Measurements from ENCODE around the gene YPEL5. TPM values are rescaled to one million over a fixed set of nuclear protein-coding genes. Genes with fewer than 3 reads are reported as not detected.

YPEL5 gene
- polyA plus RNA-seq, 4 donors: 29.6 to 95.9 (median 76.2) TPM

GRCh38 chr2:30150786-30151185, 4.0 kb downstream of the YPEL5 start:
- FAIRE-seq: no peak
- peaks cover 0 to 13% (median under 1%) of the 10 kb centered on the region in 3 donors for H3K4me1 ChIP-seq (ENCODE audit: control insufficient read depth in 3 of 3, insufficient read depth in 2 of 3, low read depth in 1 of 3, low read length in 2 of 3)
- no peaks in the 10 kb centered on the region for H3K27me3 ChIP-seq (ENCODE audit: control insufficient read depth in 3 of 3, insufficient read depth in 3 of 3, low read length in 3 of 3)
- DNase-seq: peak in 1 of 2 donors; percentile 29
- 62 to 70% (median 69%) methylated on average over 4 of the region's 4 CpGs for WGBS, 3 donors
- H3K9me3 ChIP-seq (ENCODE audit: control insufficient read depth in 2 of 2, insufficient read depth in 1 of 2, low read depth in 1 of 2, low read length in 1 of 2): no peaks in the 10 kb centered on the region
- peaks cover 0 to 6% (median 4%) of the 10 kb centered on the region in 3 donors for H3K36me3 ChIP-seq (ENCODE audit: control insufficient read depth in 3 of 3, insufficient read depth in 2 of 3, low read depth in 1 of 3, low read length in 3 of 3)
- H3K4me3 ChIP-seq (ENCODE audit: low read depth in 1 of 3, low read length in 3 of 3): no peak overlapping the region
- H3K27ac ChIP-seq (ENCODE audit: low read depth in 1 of 3, low read length in 2 of 3): no peak overlapping the region

- Histone ChIP-seq H3K27me3 (ENCODE audit: control insufficient read depth in 3 of 3, insufficient read depth in 3 of 3, low read length in 3 of 3) (no peaks in the 10 kb centered on the region), H3K9me3 (ENCODE audit: control insufficient read depth in 2 of 2, insufficient read depth in 1 of 2, low read depth in 1 of 2, low read length in 1 of 2) (no peaks in the 10 kb centered on the region), H3K4me1 (ENCODE audit: control insufficient read depth in 3 of 3, insufficient read depth in 2 of 3, low read depth in 1 of 3, low read length in 2 of 3) (peaks cover 0 to 16% (median 3%) of the 10 kb centered on the region in 3 donors), H3K27ac (ENCODE audit: low read depth in 1 of 3, low read length in 2 of 3) (no peak overlapping the region), H3K4me3 (ENCODE audit: low read depth in 1 of 3, low read length in 3 of 3) (no peak overlapping the region), H3K36me3 (ENCODE audit: control insufficient read depth in 3 of 3, insufficient read depth in 2 of 3, low read depth in 1 of 3, low read length in 3 of 3) (peaks cover under 1 to 10% (median 8%) of the 10 kb centered on the region in 3 donors)
- 97 to 100% (median 100%) methylated on average over 1 of the region's 1 CpG for WGBS, 3 donors
- no peak for DNase-seq
- no peak for FAIRE-seq
Measured at GRCh38 chr2:30152385-30152784, 5.6 kb downstream of the YPEL5 start.

DNA sequence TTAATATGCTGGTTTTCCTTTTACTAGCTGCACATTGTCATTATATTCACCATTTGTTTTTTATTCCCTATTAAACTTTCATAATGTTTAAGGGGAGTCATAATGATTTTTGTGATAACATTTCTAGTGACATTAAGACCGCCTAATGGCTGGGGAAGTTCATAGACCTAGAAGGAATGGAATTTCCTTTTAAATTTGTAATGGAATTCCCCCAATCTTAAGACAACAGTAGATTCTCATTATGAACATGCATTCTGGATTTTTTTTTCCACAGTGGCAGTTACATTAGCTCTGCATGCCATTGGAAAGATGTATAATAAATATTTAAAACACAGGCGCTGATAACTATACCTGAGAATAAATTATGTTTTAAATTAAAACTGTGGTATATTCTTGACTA, 8.4 kb downstream of the YPEL5 start:
- Histone ChIP-seq H3K4me3 (ENCODE audit: low read depth in 1 of 3, low read length in 3 of 3) (no peak overlapping the region), H3K27ac (ENCODE audit: low read depth in 1 of 3, low read length in 2 of 3) (no peak overlapping the region), H3K4me1 (ENCODE audit: control insufficient read depth in 3 of 3, insufficient read depth in 2 of 3, low read depth in 1 of 3, low read length in 2 of 3) (peaks cover 0 to 8% (median 3%) of the 10 kb centered on the region in 3 donors), H3K36me3 (ENCODE audit: control insufficient read depth in 3 of 3, insufficient read depth in 2 of 3, low read depth in 1 of 3, low read length in 3 of 3) (peaks cover 7 to 16% (median 15%) of the 10 kb centered on the region in 3 donors), H3K27me3 (ENCODE audit: control insufficient read depth in 3 of 3, insufficient read depth in 3 of 3, low read length in 3 of 3) (no peaks in the 10 kb centered on the region), H3K9me3 (ENCODE audit: control insufficient read depth in 2 of 2, insufficient read depth in 1 of 2, low read depth in 1 of 2, low read length in 1 of 2) (no peaks in the 10 kb centered on the region)
- FAIRE-seq (no peak), DNase-seq (no peak)
- WGBS, 3 donors: 78 to 90% (median 88%) methylated on average over 2 of the region's 2 CpGs

DNA sequence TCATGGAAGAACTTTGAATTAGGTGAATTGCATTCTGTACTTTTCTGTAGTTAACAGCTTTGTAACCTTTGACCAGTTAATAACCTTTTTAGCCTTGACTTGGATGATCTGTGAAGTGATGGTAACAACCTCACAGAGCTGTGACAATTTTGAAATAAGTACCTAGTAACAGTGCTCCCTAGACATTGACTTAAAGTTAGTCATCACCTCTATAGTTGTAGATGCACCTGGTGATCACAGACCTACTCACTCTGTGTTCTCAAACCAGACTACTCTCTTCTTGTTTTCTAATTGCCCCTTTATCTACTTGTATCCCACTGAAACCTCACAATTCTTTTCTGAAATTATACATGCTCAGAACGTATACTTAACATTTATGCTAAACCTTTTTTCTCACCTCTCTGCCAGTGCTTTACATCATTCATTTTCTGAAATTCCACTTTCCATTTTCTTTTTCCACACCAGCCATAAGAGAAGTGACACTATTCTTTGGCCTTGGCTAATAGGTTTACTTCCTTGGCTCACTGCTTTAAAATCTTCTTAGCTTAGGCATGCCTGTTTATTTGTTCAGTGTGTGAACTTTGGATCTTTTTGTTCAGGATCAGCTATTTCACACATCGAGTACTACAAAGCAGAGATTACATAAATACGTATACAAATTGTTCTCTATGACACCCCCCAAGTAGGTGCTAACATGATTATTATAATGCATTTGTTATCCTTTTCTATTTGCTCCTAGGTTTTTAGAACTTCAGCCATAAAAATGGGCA, 9.3 kb downstream of the YPEL5 start:
- DNase-seq (peak; percentile 36 to 59), FAIRE-seq (no peak)
- 18 to 50% (median 32%) methylated on average over 3 of the region's 3 CpGs for WGBS, 3 donors
- H3K4me3 ChIP-seq (ENCODE audit: low read depth in 1 of 3, low read length in 3 of 3): no peak overlapping the region
- no peak overlapping the region for H3K27ac ChIP-seq (ENCODE audit: low read depth in 1 of 3, low read length in 2 of 3)
- H3K9me3 ChIP-seq (ENCODE audit: control insufficient read depth in 2 of 2, insufficient read depth in 1 of 2, low read depth in 1 of 2, low read length in 1 of 2): no peaks in the 10 kb centered on the region
- no peaks in the 10 kb centered on the region for H3K27me3 ChIP-seq (ENCODE audit: control insufficient read depth in 3 of 3, insufficient read depth in 3 of 3, low read length in 3 of 3)
- peaks cover 0 to 4% (median 3%) of the 10 kb centered on the region in 3 donors for H3K4me1 ChIP-seq (ENCODE audit: control insufficient read depth in 3 of 3, insufficient read depth in 2 of 3, low read depth in 1 of 3, low read length in 2 of 3)
- peaks cover 7 to 16% (median 13%) of the 10 kb centered on the region in 3 donors for H3K36me3 ChIP-seq (ENCODE audit: control insufficient read depth in 3 of 3, insufficient read depth in 2 of 3, low read depth in 1 of 3, low read length in 3 of 3)

DNA sequence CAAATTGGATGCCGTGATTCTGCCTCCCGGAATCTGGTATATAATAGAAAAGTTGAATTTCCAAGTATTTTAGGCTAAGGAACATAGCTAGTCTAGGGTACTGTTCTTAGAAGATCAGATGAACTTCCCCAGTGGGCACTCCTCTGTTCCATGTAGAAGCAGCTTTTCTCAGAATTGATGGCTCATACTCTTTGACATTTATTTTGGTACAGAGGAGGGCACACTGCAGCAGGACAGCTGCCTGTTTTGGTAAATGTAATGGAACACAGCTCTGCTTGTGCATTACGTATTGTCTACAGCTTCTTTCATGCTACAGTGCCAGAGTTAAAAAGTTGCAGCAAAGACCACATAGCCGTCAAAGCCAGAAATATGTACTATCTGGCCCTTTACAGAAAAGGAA, 10.8 kb downstream of the YPEL5 start:
- WGBS, 3 donors: 81 to 95% (median 92%) methylated on average over 4 of the region's 4 CpGs
- Histone ChIP-seq H3K27ac (ENCODE audit: low read depth in 1 of 3, low read length in 2 of 3) (no peak overlapping the region), H3K36me3 (ENCODE audit: control insufficient read depth in 3 of 3, insufficient read depth in 2 of 3, low read depth in 1 of 3, low read length in 3 of 3) (peaks cover 7 to 16% (median 14%) of the 10 kb centered on the region in 3 donors), H3K27me3 (ENCODE audit: control insufficient read depth in 3 of 3, insufficient read depth in 3 of 3, low read length in 3 of 3) (no peaks in the 10 kb centered on the region), H3K9me3 (ENCODE audit: control insufficient read depth in 2 of 2, insufficient read depth in 1 of 2, low read depth in 1 of 2, low read length in 1 of 2) (no peaks in the 10 kb centered on the region), H3K4me1 (ENCODE audit: control insufficient read depth in 3 of 3, insufficient read depth in 2 of 3, low read depth in 1 of 3, low read length in 2 of 3) (peaks cover 0 to 4% (median 3%) of the 10 kb centered on the region in 3 donors), H3K4me3 (ENCODE audit: low read depth in 1 of 3, low read length in 3 of 3) (no peak overlapping the region)
- FAIRE-seq (no peak), DNase-seq (no peak)

GRCh38 chr2:30159766-30160165, 13.0 kb downstream of the YPEL5 start:
- peaks cover 0 to 4% (median 3%) of the 10 kb centered on the region in 3 donors for H3K4me1 ChIP-seq (ENCODE audit: control insufficient read depth in 3 of 3, insufficient read depth in 2 of 3, low read depth in 1 of 3, low read length in 2 of 3)
- 55 to 74% (median 58%) methylated on average over 2 of the region's 2 CpGs for WGBS, 3 donors

DNA sequence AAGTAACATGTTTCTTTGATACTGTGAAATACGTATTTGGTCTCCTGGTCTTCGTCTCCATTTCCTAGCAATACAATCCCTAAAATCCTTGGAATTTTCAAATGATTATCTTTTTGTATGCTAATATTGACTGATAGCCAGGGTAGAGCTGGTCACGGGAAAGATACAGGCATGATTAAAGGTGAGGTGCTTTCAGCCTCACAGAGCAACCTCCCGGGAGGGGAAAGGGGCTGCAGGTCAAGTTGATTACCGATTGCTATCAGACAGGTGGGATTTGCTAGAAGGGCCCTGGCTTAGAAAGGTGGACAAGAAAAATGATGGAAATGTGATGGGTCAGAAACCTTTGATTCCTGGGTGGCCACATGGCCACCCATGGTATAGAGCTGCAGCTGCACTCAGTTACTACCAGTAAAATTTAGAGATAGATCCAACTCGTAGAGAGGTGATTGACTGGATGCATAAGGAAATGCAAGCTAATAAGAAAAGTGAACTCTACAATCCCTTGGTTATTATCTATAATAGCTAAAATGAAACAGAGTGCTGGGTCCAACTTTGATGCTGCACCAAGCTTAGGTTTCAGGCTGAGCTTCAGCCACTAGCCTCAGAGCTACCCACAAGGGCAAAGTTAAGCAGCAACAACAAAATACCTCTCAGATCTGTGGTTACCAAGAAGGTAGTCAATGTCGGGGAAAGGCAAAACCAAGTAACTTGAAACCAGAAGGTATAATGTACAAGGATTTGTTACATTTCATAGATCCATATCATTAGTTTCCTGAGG, 15.3 kb downstream of the YPEL5 start:
- no peaks in the 10 kb centered on the region for H3K4me1 ChIP-seq (ENCODE audit: control insufficient read depth in 3 of 3, insufficient read depth in 2 of 3, low read depth in 1 of 3, low read length in 2 of 3)
- H3K9me3 ChIP-seq (ENCODE audit: control insufficient read depth in 2 of 2, insufficient read depth in 1 of 2, low read depth in 1 of 2, low read length in 1 of 2): no peaks in the 10 kb centered on the region
- no peak for FAIRE-seq
- no peak overlapping the region for H3K4me3 ChIP-seq (ENCODE audit: low read depth in 1 of 3, low read length in 3 of 3)
- H3K36me3 ChIP-seq (ENCODE audit: control insufficient read depth in 3 of 3, insufficient read depth in 2 of 3, low read depth in 1 of 3, low read length in 3 of 3): peaks cover 7 to 9% (median 8%) of the 10 kb centered on the region in 3 donors
- no peak for DNase-seq
- 74 to 80% (median 75%) methylated on average over 7 of the region's 7 CpGs for WGBS, 3 donors
- no peaks in the 10 kb centered on the region for H3K27me3 ChIP-seq (ENCODE audit: control insufficient read depth in 3 of 3, insufficient read depth in 3 of 3, low read length in 3 of 3)
- H3K27ac ChIP-seq (ENCODE audit: low read depth in 1 of 3, low read length in 2 of 3): no peak overlapping the region

More at GRCh38 chr2:30159766-30160165, 13.0 kb downstream of the YPEL5 start:
- Histone ChIP-seq H3K9me3 (ENCODE audit: control insufficient read depth in 2 of 2, insufficient read depth in 1 of 2, low read depth in 1 of 2, low read length in 1 of 2) (no peaks in the 10 kb centered on the region), H3K27me3 (ENCODE audit: control insufficient read depth in 3 of 3, insufficient read depth in 3 of 3, low read length in 3 of 3) (no peaks in the 10 kb centered on the region), H3K36me3 (ENCODE audit: control insufficient read depth in 3 of 3, insufficient read depth in 2 of 3, low read depth in 1 of 3, low read length in 3 of 3) (peaks cover 7 to 13% (median 13%) of the 10 kb centered on the region in 3 donors), H3K27ac (ENCODE audit: low read depth in 1 of 3, low read length in 2 of 3) (no peak overlapping the region), H3K4me3 (ENCODE audit: low read depth in 1 of 3, low read length in 3 of 3) (no peak overlapping the region)
- no peak for DNase-seq
- no peak for FAIRE-seq

DNA sequence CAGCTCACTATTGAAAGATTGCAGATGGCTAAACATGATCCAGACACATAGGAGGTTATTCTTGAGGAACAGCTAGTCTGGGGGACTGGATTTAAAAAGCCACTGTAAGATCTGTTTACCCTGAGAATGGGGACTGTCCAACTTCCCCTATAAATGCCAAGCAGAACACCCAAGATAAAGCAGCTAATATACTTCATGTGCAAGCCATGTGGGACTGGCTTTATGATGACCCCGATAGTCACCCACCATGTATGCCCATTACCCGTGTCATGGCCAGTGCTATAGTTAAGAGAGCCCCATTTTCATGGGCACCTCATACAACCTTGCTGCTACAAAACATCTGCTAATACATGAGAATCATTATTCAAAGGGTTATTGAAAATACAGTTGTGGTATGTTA, 16.0 kb downstream of the YPEL5 start:
- Histone ChIP-seq H3K36me3 (ENCODE audit: control insufficient read depth in 3 of 3, insufficient read depth in 2 of 3, low read depth in 1 of 3, low read length in 3 of 3) (peaks cover 4 to 9% (median 6%) of the 10 kb centered on the region in 3 donors), H3K4me3 (ENCODE audit: low read depth in 1 of 3, low read length in 3 of 3) (no peak overlapping the region), H3K9me3 (ENCODE audit: control insufficient read depth in 2 of 2, insufficient read depth in 1 of 2, low read depth in 1 of 2, low read length in 1 of 2) (no peaks in the 10 kb centered on the region), H3K4me1 (ENCODE audit: control insufficient read depth in 3 of 3, insufficient read depth in 2 of 3, low read depth in 1 of 3, low read length in 2 of 3) (no peaks in the 10 kb centered on the region), H3K27ac (ENCODE audit: low read depth in 1 of 3, low read length in 2 of 3) (no peak overlapping the region), H3K27me3 (ENCODE audit: control insufficient read depth in 3 of 3, insufficient read depth in 3 of 3, low read length in 3 of 3) (no peaks in the 10 kb centered on the region)
- FAIRE-seq (no peak), DNase-seq (no peak)
- WGBS, 3 donors: 86 to 90% (median 89%) methylated on average over 2 of the region's 2 CpGs

Data from small intestine (tissue), 7 donors.